IPS DF 19.7 (cell line): ENCODE results near the gene TMEM69.
"Not testable (repeated sequence)": the region's sequence is repeated elsewhere in the genome, so short reads cannot be mapped to it uniquely, and the experiment has no call there.

Experiments
- DNase-seq: peaks from one replicate; pipeline ENCODE4 v3.0.0-alpha.2; 2013; ENCODE audit warnings: low read depth, low spot score

TMEM69 gene

GRCh38 chr1:45677751-45678245, 10.2 kb upstream of the TMEM69 start:
- DNase-seq: no peak

GRCh38 chr1:45678489-45678888, 9.5 kb upstream of the TMEM69 start:
- DNase-seq: no peak

GRCh38 chr1:45679123-45679522, 8.9 kb upstream of the TMEM69 start:
- DNase-seq: no peak

GRCh38 chr1:45682942-45683341, 5.0 kb upstream of the TMEM69 start:
- no peak for DNase-seq

GRCh38 chr1:45684402-45684801, 3.6 kb upstream of the TMEM69 start:
- DNase-seq: no peak

GRCh38 chr1:45685308-45686014, 2.5 kb upstream of the TMEM69 start:
- no peak for DNase-seq

GRCh38 chr1:45686015-45686287, 2.0 kb upstream of the TMEM69 start:
- DNase-seq: no peak

GRCh38 chr1:45686288-45687013, 1.5 kb upstream of the TMEM69 start, which contains the start of gene GPBP1L1:
Gene GPBP1L1, minus strand, starts transcription at chr1:45686533. Its CDS starts 27,446 bp downstream, at chr1:45659087.
- peak; percentile 59 for DNase-seq

- peak; percentile 94 for DNase-seq
These were observed 797 bp upstream of the TMEM69 start for GRCh38 chr1:45687014-45687753.

GRCh38 chr1:45693811-45694210, 5.8 kb downstream of the TMEM69 start:
- not testable (repeated sequence) for DNase-seq

GRCh38 chr1:45694823-45695222, 6.8 kb downstream of the TMEM69 start:
- DNase-seq: no peak

GRCh38 chr1:45704637-45705036, 16.7 kb downstream of the TMEM69 start:
- no peak for DNase-seq

GRCh38 chr1:45713711-45714110, 25.7 kb downstream of the TMEM69 start:
- DNase-seq: no peak

- no peak for DNase-seq
These were observed 28.7 kb downstream of the TMEM69 start for GRCh38 chr1:45716700-45717099.

GRCh38 chr1:45717386-45717785, 29.4 kb downstream of the TMEM69 start:
- DNase-seq: not testable (repeated sequence)

GRCh38 chr1:45718289-45718688, 30.3 kb downstream of the TMEM69 start:
- no peak for DNase-seq

- DNase-seq: no peak
These were observed 33.2 kb downstream of the TMEM69 start for GRCh38 chr1:45721207-45721606.

GRCh38 chr1:45722809-45723208, 34.8 kb downstream of the TMEM69 start:
- DNase-seq: no peak

- no peak for DNase-seq
These were observed 35.4 kb downstream of the TMEM69 start for GRCh38 chr1:45723248-45723930.

- DNase-seq: not testable (repeated sequence)
These were observed 38.0 kb downstream of the TMEM69 start for GRCh38 chr1:45726007-45726406.

GRCh38 chr1:45730075-45730779, 42.2 kb downstream of the TMEM69 start:
- DNase-seq: no peak
